ENCODE measurements around the gene ADRB1. TPM values are rescaled to one million over a fixed set of nuclear protein-coding genes. Genes with fewer than 3 reads are reported as not detected.

ADRB1 gene
- total and polyA plus RNA-seq, 2 donors (not counting 3 experiments of a cell fraction or from before 2014, with no cell fraction given) = 0.23 to 0.97 TPM

GRCh38 chr10:114068054-114068707 lies 24.5 kb downstream of the ADRB1 start:
- H3K4me1 ChIP-seq (ENCODE audit: control insufficient read depth, extremely low read depth, insufficient read depth, low read length) = no peaks in the 10 kb centered on the region
- BruUV-seq (replicated peaks) = no TSS peak
- no peak for DNase-seq (ENCODE audit: low read depth, low spot score)
- no peak overlapping the region for H3K4me3 ChIP-seq (replicated peaks in 1 of 3; ENCODE audit: insufficient read depth in 1 of 3, low read depth in 1 of 3, low read length in 3 of 3)
- TF ChIP-seq FOS (IDR thresholded peaks at IDR 0.05; ENCODE audit: borderline replicate concordance, insufficient read depth, low read length) (no peak), EZH2 (IDR thresholded peaks at IDR 0.05; ENCODE audit: borderline replicate concordance, low read depth, low read length, severe bottlenecking) (no peak), CTCF (IDR thresholded peaks at IDR 0.05; ENCODE audit: extremely low read depth in 1 of 2, insufficient read depth in 1 of 2, low read depth in 1 of 2, low read length in 2 of 2) (no peak), POLR2A (IDR thresholded peaks at IDR 0.05; ENCODE audit: low read depth, low read length) (no peak), MYC (IDR thresholded peaks at IDR 0.05; ENCODE audit: low read depth, low read length) (no peak), JUN (IDR thresholded peaks at IDR 0.05; ENCODE audit: borderline replicate concordance, insufficient read depth, insufficient read length, low read depth) (no peak), MAX (IDR thresholded peaks at IDR 0.05; ENCODE audit: insufficient read depth, insufficient read length) (no peak), POLR2AphosphoS5 (IDR thresholded peaks at IDR 0.05; ENCODE audit: insufficient read depth, low read depth, low read length) (no peak), GATA2 (IDR thresholded peaks at IDR 0.05; ENCODE audit: insufficient read depth, insufficient read length, low read depth, low read length) (no peak)
- no peaks in the 10 kb centered on the region for H3K9me3 ChIP-seq (replicated peaks; ENCODE audit: control insufficient read depth, insufficient read depth, low read length)
- no peak for FAIRE-seq
- POLR2A ChIA-PET = no interaction called here
- CTCF ChIA-PET = interaction anchor here (0.8 to 2.9 kb wide), 9 partner anchors 8 to 364 kb away, joined by 3 to 17 read pairs (median 6); partner anchors contain the start of gene ADRB1
- no peaks in the 10 kb centered on the region for H3K9me1 ChIP-seq (replicated peaks; ENCODE audit: control insufficient read depth, extremely low read depth, insufficient read depth, low read length)
- no peak overlapping the region for H3K9ac ChIP-seq (replicated peaks; ENCODE audit: extremely low read depth, insufficient read depth, low read length)
- no peak overlapping the region for H2AFZ ChIP-seq (ENCODE audit: low read depth, low read length)
- intact Hi-C loops (cut with micrococcal nuclease) (no loop called here), dilution Hi-C loops (cut with MboI; ENCODE audit: extremely low pct_ligation_motif_present, low sequenced_read_pairs) (no loop called here)
- no peaks in the 10 kb centered on the region for H3K36me3 ChIP-seq (ENCODE audit: control insufficient read depth in 2 of 2, extremely low read depth in 1 of 2, insufficient read depth in 2 of 2, low read length in 2 of 2)
- no peak overlapping the region for H3K27ac ChIP-seq (ENCODE audit: insufficient read depth, low read depth, low read length)
- H3K27me3 ChIP-seq (ENCODE audit: control insufficient read depth in 2 of 2, insufficient read depth in 2 of 2, low read length in 2 of 2) = peaks cover 0 to 2% of the 10 kb centered on the region in 2 experiments
- no peaks in the 10 kb centered on the region for H3K79me2 ChIP-seq (ENCODE audit: control insufficient read depth, insufficient read depth, low read length)
- H4K20me1 ChIP-seq (replicated peaks; ENCODE audit: control insufficient read depth, extremely low read depth, insufficient read depth, low read length) = no peaks in the 10 kb centered on the region
- H3K4me2 ChIP-seq (ENCODE audit: insufficient read depth, low read length) = no peak overlapping the region

Measured in endothelial cell of umbilical vein (primary cell).